Measurements from ENCODE around the gene MEN1.
A peak's percentile ranks its signal among the peaks of the same experiment; 100 is the strongest.

MEN1 gene

GRCh38 chr11:64793271-64794160 is 16.8 kb downstream of the MEN1 start:
- Histone ChIP-seq H3K27ac (ENCODE audit: low read depth, low read length) (no peak overlapping the region), H3K27me3 (ENCODE audit: control insufficient read depth in 5 of 5, insufficient read depth in 4 of 5, low read length in 5 of 5) (no peaks in the 10 kb centered on the region), H3K36me3 (ENCODE audit: control insufficient read depth in 5 of 5, insufficient read depth in 5 of 5, low read length in 5 of 5) (peaks cover 0 to 53% (median 39%) of the 10 kb centered on the region in 5 donors), H3K4me3 (ENCODE audit: low read depth in 1 of 5, low read length in 5 of 5) (no peak overlapping the region), H3K9me3 (ENCODE audit: control insufficient read depth in 5 of 5, low read length in 5 of 5) (no peaks in the 10 kb centered on the region), H3K9ac (ENCODE audit: low read length in 5 of 5) (peak overlapping the region in 2 of 5 donors; percentile 6 to 53), H3K4me1 (ENCODE audit: control insufficient read depth in 5 of 5, insufficient read depth in 5 of 5, low read length in 5 of 5) (peaks cover 0 to 17% (median 2%) of the 10 kb centered on the region in 5 donors)

GRCh38 chr11:64792482-64792881 is 17.9 kb downstream of the MEN1 start:
- Histone ChIP-seq H3K4me1 (ENCODE audit: control insufficient read depth in 5 of 5, insufficient read depth in 5 of 5, low read length in 5 of 5) (peaks cover 0 to 20% (median 5%) of the 10 kb centered on the region in 5 donors), H3K9me3 (ENCODE audit: control insufficient read depth in 5 of 5, low read length in 5 of 5) (no peaks in the 10 kb centered on the region)

GRCh38 chr11:64791781-64792291 is 18.5 kb downstream of the MEN1 start:
- Histone ChIP-seq H3K9me3 (ENCODE audit: control insufficient read depth in 5 of 5, low read length in 5 of 5) (no peaks in the 10 kb centered on the region), H3K9ac (ENCODE audit: low read length in 5 of 5) (no peak overlapping the region), H3K27ac (ENCODE audit: low read depth, low read length) (no peak overlapping the region), H3K27me3 (ENCODE audit: control insufficient read depth in 5 of 5, insufficient read depth in 4 of 5, low read length in 5 of 5) (no peaks in the 10 kb centered on the region), H3K4me3 (ENCODE audit: low read depth in 1 of 5, low read length in 5 of 5) (no peak overlapping the region), H3K36me3 (ENCODE audit: control insufficient read depth in 5 of 5, insufficient read depth in 5 of 5, low read length in 5 of 5) (peaks cover 0 to 49% (median 36%) of the 10 kb centered on the region in 5 donors), H3K4me1 (ENCODE audit: control insufficient read depth in 5 of 5, insufficient read depth in 5 of 5, low read length in 5 of 5) (peaks cover 0 to 20% (median 6%) of the 10 kb centered on the region in 5 donors)

More at GRCh38 chr11:64792482-64792881, 17.9 kb downstream of the MEN1 start:
- Histone ChIP-seq H3K36me3 (ENCODE audit: control insufficient read depth in 5 of 5, insufficient read depth in 5 of 5, low read length in 5 of 5) (peaks cover 0 to 55% (median 42%) of the 10 kb centered on the region in 5 donors), H3K27ac (ENCODE audit: low read depth, low read length) (no peak overlapping the region), H3K27me3 (ENCODE audit: control insufficient read depth in 5 of 5, insufficient read depth in 4 of 5, low read length in 5 of 5) (no peaks in the 10 kb centered on the region), H3K4me3 (ENCODE audit: low read depth in 1 of 5, low read length in 5 of 5) (no peak overlapping the region), H3K9ac (ENCODE audit: low read length in 5 of 5) (no peak overlapping the region)

DNA sequence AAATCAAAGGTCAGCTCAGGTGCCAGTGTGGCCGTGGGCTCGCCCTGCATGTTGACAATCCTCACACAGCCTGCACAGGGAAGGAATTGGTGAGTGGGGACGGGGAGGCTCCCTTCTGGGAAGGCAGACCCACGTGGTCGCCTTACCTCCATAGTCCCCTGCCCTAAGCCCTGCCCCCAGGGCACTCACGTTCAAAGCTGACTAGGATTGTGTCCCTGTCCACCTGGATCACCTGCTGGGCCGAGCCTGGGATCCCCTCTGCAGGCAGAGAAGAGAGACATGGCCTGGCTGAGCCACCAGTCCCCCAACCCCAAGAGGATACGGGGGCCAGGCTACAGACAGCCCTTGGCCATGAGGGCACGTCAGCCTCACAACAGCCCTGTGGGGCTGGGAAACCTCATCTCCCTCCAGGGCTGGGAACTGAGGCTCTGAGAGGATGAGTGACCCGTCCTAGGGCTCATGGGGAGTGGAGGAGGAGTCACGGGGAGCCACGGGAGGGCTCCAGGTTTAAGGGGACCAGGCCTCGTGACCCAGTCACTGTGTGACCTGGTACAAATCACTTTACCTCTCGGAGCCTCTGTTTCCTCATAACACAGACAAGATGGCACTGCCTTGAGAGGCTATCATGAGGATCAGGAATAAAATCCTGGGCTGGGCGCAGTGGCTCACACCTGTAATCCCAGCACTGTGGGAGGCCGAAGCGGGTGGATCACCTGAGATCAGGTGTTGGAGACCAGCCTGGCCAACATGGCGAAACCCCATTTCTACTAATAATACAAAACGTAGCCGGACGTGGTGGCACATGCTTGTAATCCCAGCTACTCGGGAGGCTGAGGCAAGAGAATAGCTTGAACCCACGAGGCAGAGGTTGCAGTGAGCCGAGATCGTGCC is 19.9 kb downstream of the MEN1 start:
- Histone ChIP-seq H3K9me3 (ENCODE audit: control insufficient read depth in 5 of 5, low read length in 5 of 5) (no peaks in the 10 kb centered on the region), H3K9ac (ENCODE audit: low read length in 5 of 5) (no peak overlapping the region), H3K4me1 (ENCODE audit: control insufficient read depth in 5 of 5, insufficient read depth in 5 of 5, low read length in 5 of 5) (peaks cover 0 to 20% (median 6%) of the 10 kb centered on the region in 5 donors), H3K27ac (ENCODE audit: low read depth, low read length) (no peak overlapping the region), H3K4me3 (ENCODE audit: low read depth in 1 of 5, low read length in 5 of 5) (no peak overlapping the region), H3K27me3 (ENCODE audit: control insufficient read depth in 5 of 5, insufficient read depth in 4 of 5, low read length in 5 of 5) (no peaks in the 10 kb centered on the region), H3K36me3 (ENCODE audit: control insufficient read depth in 5 of 5, insufficient read depth in 5 of 5, low read length in 5 of 5) (peaks cover 0 to 36% (median 24%) of the 10 kb centered on the region in 5 donors)

- H3K9me3 ChIP-seq (ENCODE audit: control insufficient read depth in 5 of 5, low read length in 5 of 5) = no peaks in the 10 kb centered on the region
- H3K27me3 ChIP-seq (ENCODE audit: control insufficient read depth in 5 of 5, insufficient read depth in 4 of 5, low read length in 5 of 5) = no peaks in the 10 kb centered on the region
- no peak overlapping the region for H3K27ac ChIP-seq (ENCODE audit: low read depth, low read length)
- no peak overlapping the region for H3K9ac ChIP-seq (ENCODE audit: low read length in 5 of 5)
- no peak overlapping the region for H3K4me3 ChIP-seq (ENCODE audit: low read depth in 1 of 5, low read length in 5 of 5)
- peaks cover 0 to 18% (median 6%) of the 10 kb centered on the region in 5 donors for H3K4me1 ChIP-seq (ENCODE audit: control insufficient read depth in 5 of 5, insufficient read depth in 5 of 5, low read length in 5 of 5)
- H3K36me3 ChIP-seq (ENCODE audit: control insufficient read depth in 5 of 5, insufficient read depth in 5 of 5, low read length in 5 of 5) = peaks cover 0 to 36% (median 24%) of the 10 kb centered on the region in 5 donors
Observed at GRCh38 chr11:64789331-64790204, 20.8 kb downstream of the MEN1 start.

DNA sequence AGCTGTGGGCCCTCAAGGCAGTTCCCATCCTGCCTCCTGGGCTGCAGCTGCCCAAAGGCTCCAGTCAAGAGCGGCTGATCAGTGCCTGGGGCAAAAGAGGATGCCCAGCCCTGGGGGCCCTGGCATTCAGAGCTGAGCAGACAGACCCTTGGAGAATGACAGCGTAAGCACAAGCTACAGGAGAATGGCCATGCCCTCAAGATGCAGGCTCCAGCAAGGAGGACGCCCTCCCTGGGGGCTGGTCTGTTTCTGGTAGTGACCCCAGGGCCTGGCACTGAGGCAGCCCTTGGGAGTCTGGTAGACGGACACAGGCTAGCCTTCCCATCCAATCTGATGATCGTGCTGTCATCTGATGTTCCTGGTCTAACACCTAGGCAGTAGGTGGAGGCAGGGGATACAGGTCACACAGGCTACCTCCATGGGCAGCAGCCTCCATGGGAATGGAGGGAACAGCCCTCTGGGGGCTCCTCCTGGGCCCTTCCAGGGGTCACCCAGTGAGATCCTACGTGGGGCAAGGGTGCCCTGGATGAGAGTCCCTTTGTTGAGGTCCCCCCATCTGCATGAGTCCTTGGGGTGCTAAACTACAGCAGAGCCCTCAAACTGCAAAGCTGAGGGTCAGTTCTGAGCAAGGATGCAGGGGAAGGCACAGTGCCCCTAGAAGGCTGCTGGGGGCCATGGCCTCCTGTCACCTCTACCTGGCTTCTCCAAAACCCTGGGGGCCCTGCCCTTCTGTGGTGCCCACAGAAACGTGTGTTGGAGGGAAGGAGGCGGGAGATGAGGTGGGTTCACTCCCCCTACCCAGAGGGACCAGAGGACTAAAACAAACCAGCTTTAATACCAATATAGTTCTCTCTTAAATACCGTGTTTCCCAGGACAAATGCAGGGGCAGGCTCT is 21.8 kb downstream of the MEN1 start:
- Histone ChIP-seq H3K27me3 (ENCODE audit: control insufficient read depth in 5 of 5, insufficient read depth in 4 of 5, low read length in 5 of 5) (no peaks in the 10 kb centered on the region), H3K9ac (ENCODE audit: low read length in 5 of 5) (no peak overlapping the region), H3K4me1 (ENCODE audit: control insufficient read depth in 5 of 5, insufficient read depth in 5 of 5, low read length in 5 of 5) (peaks cover 0 to 11% (median 6%) of the 10 kb centered on the region in 5 donors), H3K4me3 (ENCODE audit: low read depth in 1 of 5, low read length in 5 of 5) (no peak overlapping the region), H3K9me3 (ENCODE audit: control insufficient read depth in 5 of 5, low read length in 5 of 5) (no peaks in the 10 kb centered on the region), H3K27ac (ENCODE audit: low read depth, low read length) (no peak overlapping the region), H3K36me3 (ENCODE audit: control insufficient read depth in 5 of 5, insufficient read depth in 5 of 5, low read length in 5 of 5) (peaks cover 0 to 36% (median 24%) of the 10 kb centered on the region in 5 donors)

DNA sequence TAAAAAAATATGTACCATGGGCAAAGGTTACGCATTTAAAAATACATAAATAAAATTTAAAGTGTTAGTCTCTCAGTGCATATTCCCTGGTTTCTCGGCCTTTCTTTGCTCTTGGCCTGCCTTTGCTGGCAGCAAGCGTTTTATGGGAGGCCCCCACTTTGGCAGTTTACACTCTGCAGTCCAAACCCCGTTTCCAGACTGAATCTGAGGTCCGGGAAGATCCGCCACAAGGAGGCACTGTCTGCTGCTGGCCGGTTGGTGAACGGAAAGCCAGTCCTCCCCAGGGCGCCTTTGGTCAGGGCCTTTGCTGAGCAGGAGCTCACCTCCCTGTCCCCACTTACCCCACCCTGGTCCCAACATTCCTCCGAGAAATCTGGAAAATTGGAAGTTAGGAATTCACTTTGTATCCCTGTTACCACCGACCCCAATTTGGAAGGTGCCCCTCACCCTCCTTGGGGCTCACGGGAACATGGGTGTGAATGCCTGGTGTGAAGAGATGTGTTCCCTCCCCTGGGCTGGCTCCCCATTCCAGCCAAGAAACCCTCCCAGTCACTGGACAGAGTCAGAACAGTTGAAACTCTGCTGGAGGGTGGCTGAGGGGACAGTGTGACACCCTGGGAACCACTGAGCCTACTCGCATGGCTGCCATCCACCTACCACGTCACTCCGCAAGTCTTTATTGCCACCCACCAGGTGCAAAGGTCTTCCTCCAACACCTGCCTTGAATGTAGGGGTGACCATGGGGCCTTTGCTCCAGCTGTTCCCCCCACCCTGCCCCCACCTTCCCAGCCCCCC is 22.6 kb downstream of the MEN1 start:
- H3K4me3 ChIP-seq (ENCODE audit: low read depth in 1 of 5, low read length in 5 of 5) = no peak overlapping the region
- peak overlapping the region in 1 of 5 donors; percentile 29 for H3K9ac ChIP-seq (ENCODE audit: low read length in 5 of 5)
- peaks cover 0 to 36% (median 24%) of the 10 kb centered on the region in 5 donors for H3K36me3 ChIP-seq (ENCODE audit: control insufficient read depth in 5 of 5, insufficient read depth in 5 of 5, low read length in 5 of 5)

DNA sequence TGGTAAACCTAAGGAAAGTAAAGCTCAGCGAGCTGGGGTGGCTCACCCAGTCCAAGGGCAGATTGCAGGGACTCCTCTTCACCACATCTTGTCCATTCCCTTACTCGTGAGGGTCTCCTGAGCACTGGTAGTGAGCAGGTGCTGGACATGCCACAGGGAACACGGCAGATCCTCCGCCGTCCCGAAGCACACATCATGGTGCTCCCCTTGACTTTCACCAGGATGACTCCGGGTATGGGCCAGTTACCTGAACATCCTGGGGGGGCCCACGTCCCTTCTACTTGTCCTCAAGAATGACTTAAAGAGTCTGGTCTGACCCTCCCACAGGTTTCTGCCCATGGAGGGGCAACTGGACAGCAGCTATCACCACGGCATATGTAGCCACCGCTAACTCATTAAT is 24.0 kb downstream of the MEN1 start:
- no peak overlapping the region for H3K27ac ChIP-seq (ENCODE audit: low read depth, low read length)
- H3K4me3 ChIP-seq (ENCODE audit: low read depth in 1 of 5, low read length in 5 of 5) = no peak overlapping the region
- H3K27me3 ChIP-seq (ENCODE audit: control insufficient read depth in 5 of 5, insufficient read depth in 4 of 5, low read length in 5 of 5) = no peaks in the 10 kb centered on the region
- H3K9ac ChIP-seq (ENCODE audit: low read length in 5 of 5) = no peak overlapping the region
- peaks cover 0 to 27% (median 24%) of the 10 kb centered on the region in 5 donors for H3K36me3 ChIP-seq (ENCODE audit: control insufficient read depth in 5 of 5, insufficient read depth in 5 of 5, low read length in 5 of 5)
- H3K4me1 ChIP-seq (ENCODE audit: control insufficient read depth in 5 of 5, insufficient read depth in 5 of 5, low read length in 5 of 5) = peaks cover 0 to 6% (median 3%) of the 10 kb centered on the region in 5 donors
- no peaks in the 10 kb centered on the region for H3K9me3 ChIP-seq (ENCODE audit: control insufficient read depth in 5 of 5, low read length in 5 of 5)

More for the DNA sequence above, 22.6 kb downstream of the MEN1 start:
- Histone ChIP-seq H3K27ac (ENCODE audit: low read depth, low read length) (no peak overlapping the region), H3K9me3 (ENCODE audit: control insufficient read depth in 5 of 5, low read length in 5 of 5) (no peaks in the 10 kb centered on the region), H3K4me1 (ENCODE audit: control insufficient read depth in 5 of 5, insufficient read depth in 5 of 5, low read length in 5 of 5) (peaks cover 0 to 6% (median 3%) of the 10 kb centered on the region in 5 donors), H3K27me3 (ENCODE audit: control insufficient read depth in 5 of 5, insufficient read depth in 4 of 5, low read length in 5 of 5) (no peaks in the 10 kb centered on the region)

Measured in subcutaneous abdominal adipose tissue (tissue), 5 donors.